Neural progenitor cell (in vitro differentiated cells): Measurements from ENCODE around the gene RBM6. TPM values are rescaled to one million over a fixed set of nuclear protein-coding genes. Genes with fewer than 3 reads are reported as not detected.

Source experiments
- DNase-seq: peaks from one replicate; pipeline ENCODE4 v3.0.0-alpha.2; 2016; ENCODE audit warnings: low spot score
- H2AFZ ChIP-seq: fragments of 200-600 bp; sonication (generic); replicated peaks from 2 replicates; pipeline ENCODE4 v1.6.1; 2016; ENCODE audit warnings: antibody characterized with exemption
- H3F3A ChIP-seq: fragments of 200-600 bp; sonication (generic); 2 replicates; pipeline ENCODE4 v1.6.1; 2016; ENCODE audit warnings: antibody characterized with exemption, low read depth
- H3K27ac ChIP-seq: fragments of 200-600 bp; sonication (generic); 2 replicates; pipeline ENCODE4 v1.5.1; 2016; ENCODE audit warnings: mild to moderate bottlenecking
- H3K27me3 ChIP-seq: fragments of 200-600 bp; sonication (generic); 2 replicates; pipeline ENCODE4 v1.6.1; 2016; ENCODE audit warnings: mild to moderate bottlenecking, moderate library complexity
- H3K36me3 ChIP-seq: fragments of 200-600 bp; sonication (generic); 2 replicates; pipeline ENCODE4 v1.5.1; 2016
- H3K4me1 ChIP-seq: fragments of 200-600 bp; sonication (generic); 2 replicates; pipeline ENCODE4 v1.6.1; 2016; ENCODE audit warnings: mixed run types
- H3K4me2 ChIP-seq: fragments of 200-600 bp; sonication (generic); 2 replicates; pipeline ENCODE4 v1.6.1; 2016
- H3K4me3 ChIP-seq: fragments of 200-600 bp; sonication (generic); 2 replicates; pipeline ENCODE4 v1.5.1; 2016
- H3K79me2 ChIP-seq: fragments of 200-600 bp; sonication (generic); 2 replicates; pipeline ENCODE4 v1.6.1; 2016; ENCODE audit warnings: low read depth
- H3K9ac ChIP-seq: fragments of 200-600 bp; sonication (generic); 2 replicates; pipeline ENCODE4 v1.6.1; 2016
- H3K9me3 ChIP-seq: fragments of 200-600 bp; sonication (generic); 2 replicates; pipeline ENCODE4 v1.5.1; 2016; ENCODE audit warnings: low read depth
- H4K20me1 ChIP-seq: fragments of 200-600 bp; sonication (generic); 2 replicates; pipeline ENCODE4 v1.6.1; 2016; ENCODE audit warnings: low read depth
- H3K27ac Mint-ChIP-seq: 3 replicates; pipeline ENCODE4 v1.8.0; 2021; ENCODE audit warnings: mixed read lengths
- H3K27me3 Mint-ChIP-seq: 2 replicates; pipeline ENCODE4 v1.8.0; 2022; ENCODE audit warnings: low read depth, mild to moderate bottlenecking, inconsistent platforms, moderate library complexity, mixed read lengths; ENCODE audit not compliant: insufficient read depth
- H3K36me3 Mint-ChIP-seq: 3 replicates; pipeline ENCODE4 v1.8.0; 2021; ENCODE audit warnings: mixed read lengths
- H3K4me1 Mint-ChIP-seq: 3 replicates; pipeline ENCODE4 v1.8.0; 2021; ENCODE audit warnings: mixed read lengths
- H3K4me3 Mint-ChIP-seq: 3 replicates; pipeline ENCODE4 v1.8.0; 2021; ENCODE audit warnings: mild to moderate bottlenecking, moderate library complexity, mixed read lengths
- H3K9me3 Mint-ChIP-seq: 3 replicates; pipeline ENCODE4 v1.8.0; 2020; ENCODE audit warnings: mixed read lengths
- EZH2 ChIP-seq: fragments of 200-600 bp; sonication (generic); IDR thresholded peaks from 2 replicates; pipeline ENCODE4 v1.6.1; 2017; ENCODE audit warnings: antibody characterized with exemption, mild to moderate bottlenecking, moderate library complexity
- EZH2phosphoT487 ChIP-seq: fragments of 200-600 bp; sonication (generic); IDR thresholded peaks from 2 replicates; pipeline ENCODE4 v1.6.1; 2017; ENCODE audit warnings: antibody characterized with exemption
- total RNA-seq: library from RNA; depleted of rRNA; stranded (reverse); fragments of >200 nt; gene quantifications from 2 replicates; pipeline ENCODE4 v1.2.3, GENCODE V29; 2015; ENCODE audit warnings: low replicate concordance
- TF ChIP-seq, protein P1 (sequence below): fragments of 200-600 bp; sonication (generic); IDR thresholded peaks from 2 replicates; pipeline ENCODE4 v1.5.1; 2017; ENCODE audit warnings: antibody characterized with exemption, mild to moderate bottlenecking

Gene RBM6
- total RNA-seq, 1 donor from 2014 or later, result 170 TPM

DNA sequence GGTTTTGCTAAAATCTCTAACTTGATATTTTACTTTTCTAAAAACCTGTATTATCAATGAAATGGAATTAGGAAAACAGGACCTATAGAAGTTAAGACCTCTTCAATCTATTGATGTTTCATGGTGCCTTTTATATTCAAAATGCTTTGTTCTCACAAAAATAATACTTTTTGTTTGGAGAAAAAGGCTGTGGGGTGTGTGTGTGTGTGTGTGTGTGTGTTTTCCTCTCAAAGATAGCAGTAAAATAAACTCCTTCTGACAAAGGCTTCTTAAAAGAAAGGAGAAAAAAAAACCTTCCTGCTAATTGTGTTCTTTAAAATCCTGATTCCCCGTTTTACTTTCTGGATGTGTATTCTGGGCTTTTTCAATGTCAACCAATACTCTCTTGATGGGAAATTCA is 54.5 kb downstream of the RBM6 start:
- no peaks in the 10 kb centered on the region for H3K9me3 Mint-ChIP-seq
- Histone ChIP-seq H3K9me3 (no peaks in the 10 kb centered on the region), H3K4me3 (no peak overlapping the region), H3K36me3 (peaks cover 7% of the 10 kb centered on the region), H3K27me3 (no peaks in the 10 kb centered on the region), H3K4me1 (no peaks in the 10 kb centered on the region), H3K79me2 (peaks cover 35% of the 10 kb centered on the region), H3K9ac (no peak overlapping the region), H4K20me1 (no peaks in the 10 kb centered on the region), H2AFZ (no peak overlapping the region), H3K27ac (no peak overlapping the region), H3K4me2 (no peak overlapping the region), H3F3A (no peaks in the 10 kb centered on the region)
- no peaks in the 10 kb centered on the region for H3K4me1 Mint-ChIP-seq
- no peak for TF ChIP-seq EZH2
- TF ChIP-seq, protein P1, sequence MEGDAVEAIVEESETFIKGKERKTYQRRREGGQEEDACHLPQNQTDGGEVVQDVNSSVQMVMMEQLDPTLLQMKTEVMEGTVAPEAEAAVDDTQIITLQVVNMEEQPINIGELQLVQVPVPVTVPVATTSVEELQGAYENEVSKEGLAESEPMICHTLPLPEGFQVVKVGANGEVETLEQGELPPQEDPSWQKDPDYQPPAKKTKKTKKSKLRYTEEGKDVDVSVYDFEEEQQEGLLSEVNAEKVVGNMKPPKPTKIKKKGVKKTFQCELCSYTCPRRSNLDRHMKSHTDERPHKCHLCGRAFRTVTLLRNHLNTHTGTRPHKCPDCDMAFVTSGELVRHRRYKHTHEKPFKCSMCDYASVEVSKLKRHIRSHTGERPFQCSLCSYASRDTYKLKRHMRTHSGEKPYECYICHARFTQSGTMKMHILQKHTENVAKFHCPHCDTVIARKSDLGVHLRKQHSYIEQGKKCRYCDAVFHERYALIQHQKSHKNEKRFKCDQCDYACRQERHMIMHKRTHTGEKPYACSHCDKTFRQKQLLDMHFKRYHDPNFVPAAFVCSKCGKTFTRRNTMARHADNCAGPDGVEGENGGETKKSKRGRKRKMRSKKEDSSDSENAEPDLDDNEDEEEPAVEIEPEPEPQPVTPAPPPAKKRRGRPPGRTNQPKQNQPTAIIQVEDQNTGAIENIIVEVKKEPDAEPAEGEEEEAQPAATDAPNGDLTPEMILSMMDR, result no peak
- no peak for TF ChIP-seq EZH2phosphoT487
- H3K27me3 Mint-ChIP-seq, result no peaks in the 10 kb centered on the region
- H3K27ac Mint-ChIP-seq, result no peak overlapping the region
- no peak for DNase-seq
- H3K36me3 Mint-ChIP-seq, result peaks cover 2% of the 10 kb centered on the region
- no peak overlapping the region for H3K4me3 Mint-ChIP-seq

DNA sequence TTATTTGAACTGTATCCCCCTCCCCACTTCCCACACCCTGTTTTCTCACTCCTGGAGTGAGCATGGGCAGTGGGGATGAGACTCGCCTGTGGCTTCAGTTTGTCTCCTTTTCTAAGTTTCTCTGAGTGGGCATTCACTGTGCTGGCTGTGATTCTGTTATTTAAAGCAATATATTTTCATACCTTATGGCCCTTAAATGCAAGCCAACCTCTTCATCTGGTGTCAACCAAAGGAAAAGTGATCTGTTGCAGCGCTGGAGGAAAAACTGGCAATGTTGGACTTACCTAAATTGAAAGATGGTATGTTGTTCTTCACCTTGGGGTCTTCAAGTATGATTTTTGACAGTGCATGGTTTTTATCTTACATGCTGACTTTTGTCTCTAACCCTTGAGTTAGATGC is 56.1 kb downstream of the RBM6 start:
- H3K4me2 ChIP-seq, result no peak overlapping the region
- H3K4me1 Mint-ChIP-seq, result no peaks in the 10 kb centered on the region
- H3K9me3 Mint-ChIP-seq, result no peaks in the 10 kb centered on the region
- peaks cover 28% of the 10 kb centered on the region for H3K79me2 ChIP-seq
- H2AFZ ChIP-seq, result no peak overlapping the region
- H3K27me3 Mint-ChIP-seq, result no peaks in the 10 kb centered on the region
- H3K9ac ChIP-seq, result no peak overlapping the region
- H3K36me3 Mint-ChIP-seq, result peaks cover 12% of the 10 kb centered on the region
- no peaks in the 10 kb centered on the region for H3K4me1 ChIP-seq
- TF ChIP-seq EZH2phosphoT487 (no peak), EZH2 (no peak)
- TF ChIP-seq, protein P1, result no peak
- no peak overlapping the region for H3K27ac ChIP-seq
- H3K4me3 ChIP-seq, result no peak overlapping the region
- no peaks in the 10 kb centered on the region for H3K9me3 ChIP-seq
- no peak for DNase-seq
- H3K36me3 ChIP-seq, result no peaks in the 10 kb centered on the region
- no peaks in the 10 kb centered on the region for H3F3A ChIP-seq
- H3K27ac Mint-ChIP-seq, result no peak overlapping the region
- H3K4me3 Mint-ChIP-seq, result no peak overlapping the region
- H3K27me3 ChIP-seq, result no peaks in the 10 kb centered on the region
- H4K20me1 ChIP-seq, result no peaks in the 10 kb centered on the region

DNA sequence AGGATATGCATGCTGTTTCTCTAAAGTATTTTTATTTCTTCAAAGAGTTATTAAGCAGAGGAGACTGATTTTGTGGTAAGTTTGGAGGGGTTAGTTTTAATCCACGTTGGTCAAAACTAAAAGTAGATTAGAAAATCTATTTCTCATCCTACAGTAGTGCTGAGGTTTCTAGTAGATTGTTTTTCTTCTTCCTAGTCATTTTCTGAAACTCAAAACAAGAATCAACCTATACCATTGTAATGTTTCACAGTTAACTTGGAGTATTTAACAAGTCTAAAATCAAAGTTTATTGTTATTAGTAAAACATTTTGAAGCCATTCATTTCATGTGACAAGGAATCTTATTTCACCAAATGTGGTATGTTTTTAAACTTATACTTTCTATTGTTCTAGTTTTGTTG is 57.9 kb downstream of the RBM6 start:
- no peaks in the 10 kb centered on the region for H3F3A ChIP-seq
- H3K4me3 ChIP-seq, result no peak overlapping the region
- Mint-ChIP-seq H3K36me3 (peaks cover 19% of the 10 kb centered on the region), H3K4me3 (no peak overlapping the region), H3K27ac (no peak overlapping the region), H3K27me3 (no peaks in the 10 kb centered on the region), H3K4me1 (no peaks in the 10 kb centered on the region), H3K9me3 (no peaks in the 10 kb centered on the region)
- TF ChIP-seq, protein P1, result no peak
- H3K9me3 ChIP-seq, result no peaks in the 10 kb centered on the region
- no peaks in the 10 kb centered on the region for H3K36me3 ChIP-seq
- H3K27me3 ChIP-seq, result no peaks in the 10 kb centered on the region
- DNase-seq, result no peak
- H3K9ac ChIP-seq, result no peak overlapping the region
- H3K79me2 ChIP-seq, result peaks cover 21% of the 10 kb centered on the region
- no peak overlapping the region for H3K4me2 ChIP-seq
- no peaks in the 10 kb centered on the region for H4K20me1 ChIP-seq
- no peaks in the 10 kb centered on the region for H3K4me1 ChIP-seq
- H2AFZ ChIP-seq, result no peak overlapping the region
- H3K27ac ChIP-seq, result no peak overlapping the region

DNA sequence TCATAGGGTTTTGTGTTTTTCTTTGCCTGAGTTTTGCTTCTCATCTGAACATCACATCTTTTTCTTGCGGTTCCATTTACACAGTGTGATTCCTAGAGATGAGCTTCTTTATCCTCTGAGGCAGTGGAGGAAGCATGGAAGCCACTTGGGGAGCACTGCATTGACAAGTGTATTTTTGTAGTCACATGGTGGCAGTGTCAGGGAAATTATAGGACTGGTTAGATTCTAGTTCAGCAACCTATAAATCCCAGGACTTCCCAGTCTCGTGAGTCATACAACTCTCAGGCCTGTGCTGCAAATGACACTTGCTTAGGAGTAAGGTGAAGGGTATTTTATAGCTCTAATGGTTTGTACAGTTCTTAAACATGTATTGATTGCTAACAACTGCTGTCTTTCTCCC is 58.4 kb downstream of the RBM6 start:
- Histone ChIP-seq H3K4me3 (no peak overlapping the region), H2AFZ (no peak overlapping the region), H3K36me3 (no peaks in the 10 kb centered on the region), H3K4me1 (peaks cover 2% of the 10 kb centered on the region), H3F3A (no peaks in the 10 kb centered on the region), H3K4me2 (no peak overlapping the region), H3K79me2 (peaks cover 20% of the 10 kb centered on the region), H3K9ac (no peak overlapping the region), H3K27me3 (no peaks in the 10 kb centered on the region), H3K9me3 (no peaks in the 10 kb centered on the region), H3K27ac (no peak overlapping the region), H4K20me1 (peaks cover 4% of the 10 kb centered on the region)
- H3K36me3 Mint-ChIP-seq, result peaks cover 21% of the 10 kb centered on the region
- TF ChIP-seq EZH2phosphoT487, result no peak
- TF ChIP-seq, protein P1, result no peak
- no peak for TF ChIP-seq EZH2
- H3K27me3 Mint-ChIP-seq, result no peaks in the 10 kb centered on the region
- no peak overlapping the region for H3K4me3 Mint-ChIP-seq
- H3K4me1 Mint-ChIP-seq, result peaks cover 2% of the 10 kb centered on the region
- no peak overlapping the region for H3K27ac Mint-ChIP-seq
- H3K9me3 Mint-ChIP-seq, result no peaks in the 10 kb centered on the region
- no peak for DNase-seq
